IMR-90 (cell line): ENCODE results near the gene GDNF. TPM values are rescaled to one million over a fixed set of nuclear protein-coding genes. Genes with fewer than 3 reads are reported as not detected.

Experiments used
- ATAC-seq: fragments of 200-7000 bp; cut with Tn5 transposase; 2 replicates; pipeline ENCODE4 v1.9.1; 2020; ENCODE audit warnings: low read depth, mild to moderate bottlenecking, moderate library complexity
- BruUV-seq: library from RNA; stranded (reverse); fragments of 400-500 nt; replicated peaks from 2 replicates; lab custom pipeline; 2021; lab: Mats Ljungman, UMichigan
- CTCF ChIA-PET: fragments of 300-600 bp; formaldehyde crosslinking; extraction: SDS; loops from one replicate; lab custom pipeline; 2021; ENCODE audit warnings: antibody characterized with exemption; lab: Yijun Ruan, JAX
- POLR2A ChIA-PET: fragments of 300-600 bp; sonication (Branson Sonifier 250); formaldehyde crosslinking; loops from one replicate; lab custom pipeline; 2022; ENCODE audit warnings: antibody characterized with exemption; ENCODE audit not compliant: unreplicated experiment; lab: Charles Lee
- DNase-seq: peaks from one replicate; pipeline ENCODE4 v3.0.0; 2013
- H2AFZ ChIP-seq: replicated peaks from 2 replicates; pipeline ENCODE3; 2013; ENCODE audit warnings: low read length, mild to moderate bottlenecking; ENCODE audit not compliant: poor library complexity
- H2AK5ac ChIP-seq: 2 replicates; pipeline ENCODE4 v1.6.1; 2013; ENCODE audit warnings: low read depth, low read length, inconsistent platforms
- H2AK9ac ChIP-seq: replicated peaks from 2 replicates; pipeline ENCODE3; 2013; ENCODE audit warnings: mild to moderate bottlenecking, low read depth, low read length, moderate library complexity; ENCODE audit not compliant: poor library complexity
- H2BK120ac ChIP-seq: 2 replicates; pipeline ENCODE4 v1.6.1; 2013; ENCODE audit warnings: low read depth, low read length, inconsistent platforms
- H2BK15ac ChIP-seq: 3 replicates; pipeline ENCODE4 v1.6.1; 2013; ENCODE audit warnings: low read depth, low read length, inconsistent platforms
- H2BK20ac ChIP-seq: 2 replicates; pipeline ENCODE4 v1.6.1; 2013; ENCODE audit warnings: low read depth, mild to moderate bottlenecking, inconsistent platforms, low read length, moderate library complexity
- H2BK5ac ChIP-seq: 2 replicates; pipeline ENCODE4 v1.6.1; 2013; ENCODE audit warnings: mild to moderate bottlenecking, low read depth, low read length, inconsistent platforms; ENCODE audit not compliant: poor library complexity, severe bottlenecking
- H3K14ac ChIP-seq: replicated peaks from 2 replicates; pipeline ENCODE4 v1.6.1; 2013; ENCODE audit warnings: low read depth, low read length, inconsistent platforms
- H3K18ac ChIP-seq: 2 replicates; pipeline ENCODE4 v1.6.1; 2013; ENCODE audit warnings: low read depth, low read length, control low read depth
- H3K23ac ChIP-seq: 2 replicates; pipeline ENCODE4 v1.6.1; 2013; ENCODE audit warnings: low read depth, low read length, inconsistent platforms
- H3K27ac ChIP-seq: 2 replicates; pipeline ENCODE4 v1.5.1; 2013; ENCODE audit warnings: mild to moderate bottlenecking, control low read depth, low read length; ENCODE audit not compliant: insufficient read depth
- H3K27me3 ChIP-seq: 2 replicates; pipeline ENCODE4 v1.6.1; 2013; ENCODE audit warnings: low read length; ENCODE audit not compliant: control insufficient read depth, insufficient read depth
- H3K36me3 ChIP-seq: 2 replicates; pipeline ENCODE4 v1.6.1; 2013; ENCODE audit warnings: low read length, mixed read lengths; ENCODE audit not compliant: control insufficient read depth, insufficient read depth
- H3K4ac ChIP-seq: 2 replicates; pipeline ENCODE4 v1.6.1; 2013; ENCODE audit warnings: low read depth, low read length, inconsistent platforms
- H3K4me1 ChIP-seq: 2 replicates; pipeline ENCODE4 v1.6.1; 2013; ENCODE audit warnings: low read length, mixed read lengths; ENCODE audit not compliant: control insufficient read depth, insufficient read depth
- H3K4me2 ChIP-seq: 2 replicates; pipeline ENCODE4 v1.6.1; 2013; ENCODE audit warnings: low read depth, mild to moderate bottlenecking, control low read depth, low read length, moderate library complexity
- H3K4me3 ChIP-seq: 2 replicates; pipeline ENCODE4 v1.5.1; 2013; ENCODE audit warnings: low read depth, mild to moderate bottlenecking, control low read depth, low read length, moderate library complexity; ENCODE audit not compliant: insufficient read depth
- H3K56ac ChIP-seq: 2 replicates; pipeline ENCODE4 v1.6.1; 2013; ENCODE audit warnings: low read length, inconsistent platforms; ENCODE audit not compliant: insufficient read depth; ENCODE audit errors: extremely low read depth
- H3K79me1 ChIP-seq, 2 experiments: 2 replicates each; pipeline ENCODE4 v1.6.1; 2013; ENCODE audit warnings: low read length in 2 of 2, inconsistent platforms in 1 of 2, low read depth in 1 of 2
- H3K9ac ChIP-seq: 2 replicates; pipeline ENCODE4 v1.6.1; 2013; ENCODE audit warnings: low read depth, low read length, control low read depth
- H3K9me1 ChIP-seq: 2 replicates; pipeline ENCODE4 v1.6.1; 2013; ENCODE audit warnings: low read length, inconsistent platforms; ENCODE audit not compliant: insufficient read depth
- H3K9me3 ChIP-seq: 2 replicates; pipeline ENCODE4 v1.6.1; 2013; ENCODE audit warnings: low read length; ENCODE audit not compliant: control insufficient read depth, insufficient read depth
- H4K20me1 ChIP-seq: 2 replicates; pipeline ENCODE4 v1.6.1; 2013; ENCODE audit warnings: low read length, inconsistent platforms; ENCODE audit not compliant: insufficient read depth
- H4K5ac ChIP-seq: 2 replicates; pipeline ENCODE4 v1.6.1; 2013; ENCODE audit warnings: mild to moderate bottlenecking, low read depth, low read length, control low read depth
- H4K8ac ChIP-seq, 2 experiments: 2 replicates each; pipeline ENCODE4 v1.6.1; 2013; ENCODE audit warnings: low read depth in 2 of 2, low read length in 2 of 2, control low read depth in 1 of 2, inconsistent platforms in 1 of 2
- H4K91ac ChIP-seq: 2 replicates; pipeline ENCODE4 v1.6.1; 2013; ENCODE audit warnings: low read depth, low read length, inconsistent platforms; ENCODE audit not compliant: insufficient read depth
- CHD1 ChIP-seq: IDR thresholded peaks from 2 replicates; pipeline ENCODE4 v1.6.1; 2012; ENCODE audit warnings: low read depth, low read length, improper control_type of control experiment
- ELK1 ChIP-seq: fragments of 150-350 bp; IDR thresholded peaks from 2 replicates; pipeline ENCODE4 v1.6.1; 2016; ENCODE audit warnings: low read depth, mild to moderate bottlenecking, low read length, moderate library complexity, borderline replicate concordance
- FOS ChIP-seq: fragments of 150-350 bp; IDR thresholded peaks from 2 replicates; pipeline ENCODE4 v1.6.1; 2016; ENCODE audit warnings: low read depth, low read length
- MAZ ChIP-seq: IDR thresholded peaks from 2 replicates; pipeline ENCODE4 v1.6.1; 2012; ENCODE audit warnings: low read depth, mild to moderate bottlenecking, low read length, improper control_type of control experiment, moderate library complexity, borderline replicate concordance
- NFE2L2 ChIP-seq: fragments of 150-350 bp; IDR thresholded peaks from 2 replicates; pipeline ENCODE4 v1.6.1; 2016; ENCODE audit warnings: low read depth, mild to moderate bottlenecking, low read length
- POLR2A ChIP-seq: IDR thresholded peaks from 2 replicates; pipeline ENCODE4 v1.6.1; 2012; ENCODE audit warnings: mild to moderate bottlenecking, low read depth, low read length
- RAD21 ChIP-seq: IDR thresholded peaks from 2 replicates; pipeline ENCODE4 v1.6.1; 2012; ENCODE audit warnings: low read length, improper control_type of control experiment
- SMC3 ChIP-seq: fragments of 150-350 bp; IDR thresholded peaks from 2 replicates; pipeline ENCODE4 v1.6.1; 2016; ENCODE audit warnings: low read depth, mild to moderate bottlenecking, antibody characterized with exemption, low read length, moderate library complexity
- WGBS, 2 experiments: methylation state at CpG; one replicate each; pipeline versions ENCODE4 v1.1.5 to v1.1.7; 2013; ENCODE audit warnings: missing lambda C conversion rate in 2 of 2; ENCODE audit not compliant: insufficient read length in 1 of 2; ENCODE audit errors: extremely low coverage in 2 of 2; 5-methylcytosine and 5-hydroxymethylcytosine counted together
- dilution Hi-C: fragments of 300-500 bp; cut with HindIII; formaldehyde crosslinking; loops from one replicate; pipeline ENCODE4 v1.14.3; 2018; ENCODE audit warnings: low sequenced_read_pairs; ENCODE audit not compliant: unreplicated experiment
- in situ Hi-C: fragments of 300-500 bp; cut with MboI; formaldehyde crosslinking; loops from 3 replicates; pipeline ENCODE4 v1.14.3; 2019; ENCODE audit warnings: low sequenced_read_pairs, inconsistent platforms, mixed read lengths
- intact Hi-C: fragments of 100-400 bp; cut with micrococcal nuclease; formaldehyde crosslinking; loops from 2 replicates; pipeline ENCODE4 v1.10.0; 2022
- polyA plus RNA-seq, 3 experiments: library from polyadenylated mRNA; depleted of rRNA; stranded (reverse); fragments of >200 nt; gene quantifications; 2 replicates each; pipeline ENCODE4 v1.2.3, GENCODE V29; 2012; ENCODE audit warnings: low replicate concordance in 1 of 3
- total RNA-seq: library from RNA; depleted of rRNA; stranded (reverse); fragments of >200 nt; gene quantifications from 2 replicates; pipeline ENCODE4 v1.2.3, GENCODE V29; 2012

Gene GDNF
- total and polyA plus RNA-seq, 2 of the 4 experiments (the other 2 are of a cell fraction), result 0.18 to 0.82 TPM

GRCh38 chr5:37807015-37807414 lies 32.8 kb downstream of the GDNF start:
- Histone ChIP-seq H4K5ac (no peak overlapping the region), H3K18ac (no peak overlapping the region), H3K9me1 (no peaks in the 10 kb centered on the region), H2AFZ (peak overlapping the region; percentile 17), H3K56ac (no peak overlapping the region), H3K9ac (no peak overlapping the region), H2BK120ac (no peak overlapping the region), H3K4me1 (peaks cover 4% of the 10 kb centered on the region; the same call in 1 of the 2 replicates), H3K79me1 (no peaks in the 10 kb centered on the region), H3K23ac (no peak overlapping the region), H4K8ac (no peak overlapping the region), H3K36me3 (no peaks in the 10 kb centered on the region), H2BK20ac (no peak overlapping the region), H3K4ac (no peak overlapping the region), H3K14ac (no peak overlapping the region), H2BK5ac (no peak overlapping the region), H3K9me3 (no peaks in the 10 kb centered on the region), H2BK15ac (no peak overlapping the region), H2AK5ac (no peak overlapping the region), H3K4me2 (no peak overlapping the region), H3K4me3 (no peak overlapping the region), H4K20me1 (no peaks in the 10 kb centered on the region), H4K91ac (no peak overlapping the region), H3K27me3 (no peaks in the 10 kb centered on the region), H2AK9ac (no peak overlapping the region), H3K27ac (no peak overlapping the region)
- WGBS, 2 experiments, result no CpG with 5 or more reads among the region's 2 CpGs
- intact Hi-C loops (no loop called here), dilution Hi-C loops (no loop called here), in situ Hi-C loops (no loop called here)
- ChIA-PET POLR2A (no interaction called here), CTCF (interaction anchor here (0.6 kb wide), 1 partner anchor 104 kb away, joined by 3 read pairs; no protein-coding TSS in a partner anchor)
- ATAC-seq, result no peak
- no peak for DNase-seq
- BruUV-seq, result no TSS peak
- TF ChIP-seq RAD21 (no peak), NFE2L2 (no peak), POLR2A (no peak), ELK1 (no peak), FOS (no peak), SMC3 (no peak), MAZ (no peak), CHD1 (no peak)
